ENCODE measurements around the gene SNCA.

SNCA gene

DNA sequence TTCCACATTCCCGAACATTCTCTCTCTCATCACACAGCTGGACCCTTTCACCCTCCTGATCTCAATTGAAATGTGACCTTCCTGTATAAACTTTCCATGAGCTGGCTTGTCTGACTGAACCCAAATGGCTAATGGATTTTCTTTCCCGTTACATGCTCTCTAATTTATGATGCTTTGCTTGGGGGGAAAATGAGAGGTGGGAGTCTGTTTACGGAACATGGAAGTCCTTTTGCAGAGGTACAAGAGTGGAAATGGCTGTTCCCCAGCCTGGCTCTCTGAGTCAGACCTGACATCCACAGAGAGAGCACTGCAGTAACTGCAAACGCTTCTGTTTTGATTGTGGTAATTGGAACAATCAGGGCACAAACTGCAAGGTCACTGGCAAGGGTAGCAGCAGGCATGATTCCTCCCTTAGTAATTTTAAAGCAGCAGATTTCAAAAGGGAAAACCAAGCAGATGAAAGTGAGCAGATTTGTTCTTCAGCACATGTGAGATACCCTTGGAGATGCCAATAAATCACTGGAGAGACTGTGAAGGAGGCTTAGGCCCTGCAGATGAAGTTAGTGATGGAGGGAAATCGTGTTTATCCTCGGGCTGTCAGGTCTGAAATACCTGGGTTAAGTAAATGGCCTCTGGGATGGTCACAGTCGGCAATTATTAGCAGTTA is 83.9 kb downstream of the SNCA start:
- no peak for DNase-seq

DNA sequence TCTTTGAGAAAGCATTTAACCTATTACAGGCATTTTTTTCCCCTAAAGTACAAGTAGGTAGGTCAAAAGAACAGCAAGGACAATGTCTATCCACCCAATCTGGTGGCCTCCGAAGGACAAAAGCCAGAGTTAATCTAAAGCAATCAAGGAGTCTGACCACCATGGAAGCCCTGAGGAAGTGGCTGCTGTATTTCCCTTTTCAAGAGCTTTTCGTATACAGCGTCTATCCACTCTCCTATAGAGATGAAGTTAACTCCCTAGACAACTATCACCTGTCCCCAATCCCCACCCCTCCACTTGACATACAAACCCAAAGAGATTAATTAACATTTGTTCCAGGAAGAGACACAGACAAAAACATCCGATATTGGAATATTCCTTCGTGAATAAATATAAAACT is 85.5 kb downstream of the SNCA start:
- DNase-seq, result no peak

DNA sequence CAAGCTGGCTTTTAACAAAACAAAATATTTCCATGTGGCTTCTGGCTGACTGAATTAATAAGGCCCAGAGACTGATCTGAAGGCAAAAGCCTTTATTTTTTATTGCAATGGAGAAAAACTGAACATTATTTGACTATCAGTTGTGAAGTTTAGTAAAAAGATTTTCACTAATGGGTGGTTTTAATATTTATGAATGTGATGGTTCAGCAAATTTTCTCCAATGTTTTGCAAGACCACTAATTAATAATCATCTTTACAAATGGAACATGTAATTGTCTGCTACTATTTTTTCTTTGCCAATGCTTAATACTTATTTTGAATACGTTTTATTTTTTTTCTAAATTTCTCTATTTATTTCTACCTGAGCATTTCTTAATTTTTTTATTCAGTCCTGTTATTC is 90.6 kb downstream of the SNCA start:
- DNase-seq, result no peak

DNA sequence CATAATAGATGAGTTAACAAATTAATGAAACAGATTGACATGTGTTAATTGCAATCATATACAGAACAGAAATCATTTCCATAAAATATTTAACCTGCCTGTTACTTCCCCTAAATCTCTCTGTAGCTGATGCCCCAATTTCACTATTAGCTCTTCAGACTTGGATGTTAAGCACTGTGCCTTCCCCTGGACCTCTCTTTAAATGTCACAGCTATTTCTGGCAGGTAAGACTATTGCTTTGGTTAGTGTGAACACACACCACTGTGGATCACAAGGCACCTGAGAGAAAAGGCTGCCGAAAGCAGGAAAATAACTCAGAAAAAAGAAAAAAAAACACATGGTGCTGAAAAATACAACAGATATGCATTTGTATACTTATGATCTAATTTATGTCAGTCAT is 91.3 kb downstream of the SNCA start:
- no peak for DNase-seq

DNA sequence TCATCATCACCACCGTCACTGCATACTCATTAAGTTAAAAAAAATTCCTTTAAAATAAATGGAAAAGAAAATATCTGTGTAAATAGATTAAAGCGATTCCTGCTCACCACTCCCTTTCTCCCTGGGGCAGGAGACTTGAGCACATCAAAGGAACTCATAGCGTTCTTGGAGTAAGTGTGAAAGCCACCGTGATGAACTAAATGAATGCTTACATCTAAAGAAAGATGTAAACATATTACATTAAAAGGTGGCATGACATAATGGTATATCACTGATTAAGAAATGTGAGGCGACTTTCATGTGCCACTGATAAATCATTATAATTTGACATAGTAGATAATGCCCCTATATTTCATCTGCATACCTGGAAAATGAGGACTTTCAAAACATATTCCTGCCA is 92.0 kb downstream of the SNCA start:
- DNase-seq, result no peak

DNA sequence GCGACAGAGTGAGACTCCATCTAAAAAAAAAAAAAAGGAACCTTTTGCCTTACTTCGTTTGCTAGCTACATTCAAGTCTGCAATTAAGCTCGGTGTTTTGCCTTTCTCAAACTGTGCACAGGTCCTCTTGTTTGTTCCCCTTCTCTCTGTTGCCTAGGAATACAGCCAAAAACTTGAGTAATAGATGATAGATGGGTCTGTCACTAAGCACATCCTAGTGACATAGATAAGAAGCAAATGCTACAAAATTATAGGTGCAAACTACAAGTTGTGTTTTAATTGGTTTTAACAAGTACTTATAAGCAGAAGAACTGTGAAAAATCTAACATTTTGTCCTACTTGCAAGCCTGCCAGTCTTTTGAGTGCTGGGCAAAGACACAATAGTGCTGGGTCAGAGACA is 95.2 kb downstream of the SNCA start:
- no peak for DNase-seq

DNA sequence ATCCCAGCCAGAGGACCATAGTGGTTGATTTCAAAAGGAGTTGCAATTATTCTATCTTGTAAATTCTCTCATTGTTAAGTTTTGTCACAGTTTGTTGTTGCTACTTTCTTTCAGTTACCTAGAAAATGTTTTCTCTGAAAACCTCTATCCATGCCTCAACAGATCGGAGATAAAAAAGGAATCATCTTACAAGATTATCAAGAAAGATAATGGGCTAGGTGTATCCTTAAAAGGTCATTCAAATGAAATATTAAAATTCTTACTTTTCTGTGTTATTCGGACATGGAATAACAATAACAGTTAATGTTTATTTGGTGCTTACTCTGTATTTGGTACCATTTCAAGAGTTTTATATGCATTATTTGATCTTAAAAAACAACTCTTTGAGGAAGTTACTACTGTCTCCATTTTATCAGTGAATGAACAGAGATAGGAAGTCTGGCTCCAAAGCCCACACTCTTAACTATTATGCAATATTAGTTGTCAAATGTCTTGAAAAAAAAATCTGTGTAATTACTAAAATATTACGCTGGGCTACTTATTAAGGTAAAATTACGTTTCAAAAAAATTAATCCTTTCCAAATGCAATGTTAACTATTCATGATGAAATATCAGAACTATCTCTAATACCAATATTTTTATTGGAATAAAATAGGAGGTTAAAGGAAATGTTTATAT is 97.5 kb downstream of the SNCA start:
- DNase-seq, result no peak

DNA sequence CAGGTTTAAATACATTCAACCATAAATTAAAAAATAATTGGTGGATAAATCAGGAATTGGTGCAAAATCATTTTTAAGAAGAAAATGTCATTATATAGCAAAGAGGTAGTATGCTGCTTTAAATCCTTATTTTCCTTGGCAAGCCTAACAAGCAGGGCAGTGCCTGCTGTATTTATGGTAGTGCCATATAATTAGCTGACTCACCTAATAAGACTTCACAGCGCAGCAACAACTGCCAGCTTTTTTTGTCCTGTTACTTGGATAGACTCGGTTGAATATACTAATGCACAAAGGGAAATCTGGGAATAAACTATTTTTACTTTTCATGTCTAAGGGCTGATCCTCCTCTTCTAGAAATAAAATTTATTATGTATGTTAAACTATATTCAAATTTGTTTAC is 99.1 kb downstream of the SNCA start:
- no peak for DNase-seq

DNA sequence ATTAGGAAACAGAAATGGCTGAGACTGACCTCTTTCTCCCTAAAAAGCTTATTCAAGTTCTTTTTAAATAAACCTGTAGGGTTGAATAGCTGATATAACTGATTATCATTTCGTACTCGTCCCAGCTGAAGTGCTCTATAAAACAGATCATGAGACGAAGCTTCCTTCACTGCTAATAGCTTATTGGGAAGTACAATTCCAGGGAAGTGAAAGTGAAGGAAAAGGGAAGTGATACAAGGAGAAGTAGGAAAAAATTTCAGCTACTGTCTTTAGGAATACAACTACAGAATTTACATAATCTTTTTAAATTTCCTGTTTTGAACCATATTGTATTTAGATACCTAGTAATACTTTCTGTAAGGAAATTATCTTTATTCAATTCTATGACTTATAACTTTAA is 103.0 kb downstream of the SNCA start:
- DNase-seq, result no peak

DNA sequence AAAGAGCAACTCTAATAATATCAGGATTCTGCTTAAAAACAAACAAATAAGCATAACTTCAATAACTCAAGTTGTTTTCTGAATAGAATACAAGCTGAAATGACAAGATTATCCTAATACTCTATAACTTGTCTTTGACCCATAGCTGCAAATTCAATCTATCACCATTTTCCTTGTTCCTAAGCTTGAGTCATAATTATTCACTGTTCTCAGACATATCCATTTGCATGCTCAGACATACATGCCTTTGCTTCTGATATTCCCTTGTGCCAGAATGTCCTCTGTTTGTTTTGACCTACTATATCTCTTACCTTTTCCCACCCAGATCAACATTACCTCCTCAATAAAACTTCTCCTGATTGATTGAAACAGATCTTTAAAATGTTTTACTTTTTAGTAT is 109.7 kb downstream of the SNCA start:
- no peak for DNase-seq

DNA sequence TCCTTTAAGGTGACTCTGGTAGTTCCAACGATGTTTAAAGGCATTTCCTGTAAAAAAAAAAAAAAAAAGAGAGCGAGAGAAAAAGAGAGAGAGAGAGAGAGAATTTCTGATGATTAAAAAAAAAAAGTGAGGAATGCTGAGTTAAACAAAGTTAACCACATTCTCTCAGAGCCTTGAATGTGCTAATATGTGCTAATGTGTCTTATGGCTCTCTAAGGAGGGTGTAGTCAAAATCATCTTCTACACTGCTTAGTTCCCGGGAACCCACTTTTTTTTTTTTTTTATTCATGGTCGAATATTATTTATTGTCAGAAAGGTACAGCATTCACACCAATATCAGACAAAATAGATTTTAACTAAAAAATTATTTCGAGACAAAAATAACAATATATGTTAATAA is 111.7 kb downstream of the SNCA start:
- no peak for DNase-seq

DNA sequence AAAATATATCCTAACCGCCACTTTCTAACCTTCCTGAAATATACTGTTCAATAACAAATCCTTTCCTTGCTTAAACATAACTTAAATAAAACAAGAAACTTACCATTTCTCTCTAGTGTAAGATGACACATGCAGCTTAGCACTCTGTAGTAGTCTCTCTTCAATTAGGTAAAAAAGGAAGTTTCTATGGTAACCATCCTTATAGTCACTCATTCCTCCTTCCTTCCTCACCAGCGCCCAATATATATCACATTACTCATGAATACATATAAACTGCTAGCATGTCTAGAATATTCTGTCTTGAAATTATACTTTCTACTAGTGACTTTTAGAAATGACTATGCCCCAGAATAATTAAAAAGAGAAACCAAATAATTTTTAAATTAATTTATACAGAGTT is 112.2 kb downstream of the SNCA start:
- DNase-seq, result no peak

DNA sequence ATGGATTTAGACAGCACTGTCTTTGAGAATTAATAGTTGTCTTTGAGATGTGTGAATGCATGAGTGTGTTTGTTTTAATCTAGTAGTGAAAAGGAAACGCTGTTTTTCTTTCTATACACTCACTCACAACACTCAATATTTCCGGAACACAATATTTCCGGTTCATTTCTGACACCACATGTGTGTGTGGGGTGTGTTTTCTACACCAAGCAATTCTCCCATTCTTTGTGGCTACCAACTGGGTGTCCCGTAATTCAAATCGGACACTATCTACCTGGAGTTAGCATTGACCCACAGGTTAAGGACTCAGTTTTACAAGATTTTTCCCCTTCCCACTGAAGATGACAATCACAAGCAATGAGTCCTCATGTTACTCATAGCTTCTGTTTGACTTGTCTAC is 113.9 kb downstream of the SNCA start:
- DNase-seq, result no peak

DNA sequence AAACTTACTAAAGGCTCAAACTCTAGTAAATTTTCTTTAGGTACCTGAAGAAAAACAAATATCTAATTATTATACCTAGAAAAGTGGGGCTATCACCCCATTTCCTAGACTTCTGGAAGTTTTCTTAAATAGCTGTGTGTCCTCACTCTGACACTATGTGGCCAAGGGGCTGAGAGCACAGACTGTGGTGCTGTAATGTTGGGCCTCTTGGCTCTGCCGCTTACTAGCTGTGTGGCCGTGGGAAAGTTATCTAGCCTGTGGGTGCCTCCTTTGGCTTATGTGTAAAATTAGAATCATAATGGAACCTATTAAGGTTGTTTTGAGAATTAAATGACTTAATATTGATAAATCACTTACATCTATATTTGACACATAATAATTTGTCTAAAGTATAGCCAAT is 114.4 kb downstream of the SNCA start:
- DNase-seq, result no peak

DNA sequence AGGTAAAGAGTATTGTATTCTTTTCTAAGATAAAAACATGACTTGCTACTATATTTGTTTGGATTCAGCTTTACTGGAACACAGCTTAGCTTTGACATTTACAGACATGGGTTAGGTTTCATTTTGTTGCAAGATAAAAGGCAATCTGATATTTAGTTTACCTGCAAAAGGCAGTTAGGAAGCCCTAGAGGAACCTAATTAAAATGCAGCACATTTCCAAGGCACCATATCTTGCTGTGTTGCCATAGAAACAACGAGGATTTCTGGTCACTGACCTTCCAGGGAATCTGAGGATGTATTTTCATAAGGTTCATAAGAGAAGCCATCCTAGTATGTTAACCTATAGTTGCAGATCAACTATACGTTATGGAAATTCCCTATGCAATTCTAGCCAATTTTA is 116.0 kb downstream of the SNCA start:
- no peak for DNase-seq

DNA sequence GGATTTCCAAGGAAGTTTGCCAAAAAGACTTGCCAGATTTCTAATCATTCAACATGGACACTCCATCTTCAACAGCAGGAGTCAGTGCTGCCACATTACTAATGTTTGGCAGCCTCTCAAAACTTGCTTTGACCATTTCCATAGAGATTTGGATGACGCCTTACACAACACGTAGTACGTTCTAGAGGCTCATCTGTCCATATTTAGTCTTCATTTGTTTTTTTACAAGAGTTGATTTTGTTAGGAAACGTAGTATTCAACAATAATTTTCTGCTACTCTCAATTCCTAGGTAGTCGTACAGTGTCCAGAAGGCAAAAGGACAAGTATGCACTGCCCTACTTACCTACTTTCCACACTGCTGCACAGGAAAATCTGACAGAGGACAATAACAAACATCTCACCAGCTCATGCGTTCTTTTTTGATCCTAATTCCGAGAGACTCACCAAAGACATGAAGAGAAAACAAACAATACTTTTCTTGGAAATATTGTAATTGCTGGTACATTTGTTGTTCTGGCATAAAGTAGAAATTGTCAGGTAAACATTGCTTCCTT is 117.3 kb downstream of the SNCA start:
- no peak for DNase-seq

DNA sequence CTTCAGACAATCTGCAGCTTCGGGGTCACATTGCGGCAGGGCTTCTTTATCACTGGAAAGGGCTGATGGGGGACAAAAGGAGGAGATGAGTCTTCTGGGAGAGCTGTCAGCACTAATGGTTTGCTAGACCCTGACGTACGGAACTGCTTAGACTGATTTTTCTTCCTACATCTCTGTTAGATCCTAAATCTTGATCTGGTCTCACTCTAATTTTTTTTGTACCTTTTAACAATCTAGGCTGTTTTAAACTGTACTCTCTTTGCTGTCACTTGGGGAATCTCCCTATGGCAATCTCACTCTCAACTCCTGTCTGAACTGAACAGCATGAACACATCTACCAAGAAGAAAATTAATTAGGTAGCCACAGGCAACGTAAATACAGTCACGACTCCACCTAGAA is 120.1 kb downstream of the SNCA start:
- DNase-seq, result no peak

DNA sequence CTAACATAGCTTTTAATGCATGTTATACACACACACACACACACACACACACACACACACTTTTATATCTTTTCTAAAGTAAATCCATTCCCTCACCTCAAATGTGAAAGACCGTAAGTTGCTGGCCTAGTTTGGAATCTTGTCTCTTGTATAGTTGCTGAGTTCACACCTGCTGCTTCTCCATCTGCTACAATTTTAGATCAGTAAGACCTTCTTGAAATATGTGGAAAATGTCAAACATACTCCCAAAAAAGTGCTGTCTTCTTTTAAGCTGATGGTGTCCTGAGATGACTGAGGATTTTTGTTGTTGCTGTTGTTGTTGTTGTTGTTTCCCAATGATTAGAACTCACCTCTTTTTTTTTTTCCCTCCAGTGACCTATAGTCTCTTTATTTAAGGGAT is 121.3 kb downstream of the SNCA start:
- no peak for DNase-seq

DNA sequence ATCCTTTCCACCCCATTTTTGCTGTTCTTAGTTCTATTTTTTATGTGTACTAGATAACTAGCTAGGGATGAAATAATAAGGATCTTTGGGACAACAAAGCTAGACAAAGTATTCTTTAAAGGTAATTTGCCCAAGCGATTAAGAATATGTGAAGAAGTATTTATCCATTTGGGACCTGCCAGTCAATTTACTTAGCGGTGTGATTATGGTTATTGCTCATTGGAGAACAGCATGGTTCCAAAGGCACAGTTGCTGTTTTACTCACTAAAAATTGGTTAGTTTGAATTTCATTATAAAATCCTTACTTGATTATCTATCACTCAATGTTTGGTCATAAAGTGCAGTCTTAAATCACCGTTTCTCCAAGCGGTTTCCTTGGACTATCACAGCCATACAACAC is 124.1 kb downstream of the SNCA start:
- no peak for DNase-seq

DNA sequence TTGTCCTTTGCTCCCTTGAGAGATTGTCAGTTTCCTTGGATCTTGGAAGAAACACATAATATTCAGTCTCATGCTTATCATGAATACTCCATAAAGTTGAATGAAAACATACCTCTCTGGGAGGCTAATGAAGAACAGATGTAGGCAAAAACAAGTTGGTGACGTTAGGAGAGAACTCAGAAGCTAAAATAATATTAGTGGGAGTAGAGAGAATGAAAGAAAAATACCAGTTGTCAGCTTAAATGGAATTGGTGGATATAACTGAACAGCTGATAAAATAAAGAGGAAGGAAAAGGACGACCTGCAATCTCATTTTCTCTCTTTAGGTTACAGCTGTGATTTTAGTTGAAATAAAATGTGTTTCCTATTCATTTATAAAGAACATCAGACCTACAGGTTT is 124.8 kb downstream of the SNCA start:
- DNase-seq, result no peak

DNA sequence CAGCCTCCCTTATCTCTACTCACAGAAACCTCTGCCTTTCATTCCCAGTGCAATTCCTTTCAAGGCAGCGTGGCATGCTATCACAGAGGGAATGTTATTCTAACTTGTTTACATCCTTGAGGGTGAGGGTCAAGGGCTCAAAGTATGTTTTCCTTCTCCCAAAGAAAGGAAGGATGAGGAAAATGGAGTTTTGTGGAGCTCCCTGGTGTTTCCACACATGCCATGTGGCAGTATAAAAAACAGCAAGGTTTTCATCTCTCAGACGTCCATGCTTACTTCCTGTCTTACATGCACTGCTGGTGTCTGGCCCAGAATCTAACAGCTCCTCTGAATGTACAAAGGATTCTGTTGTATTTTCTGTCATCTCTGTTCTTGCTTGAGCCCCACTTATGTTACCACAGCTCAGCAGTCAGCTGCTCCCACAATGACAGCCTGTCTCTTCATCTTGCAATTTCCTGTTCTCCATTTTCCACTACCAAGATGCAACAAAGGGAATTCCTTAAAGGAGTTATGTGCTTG is 128.0 kb downstream of the SNCA start:
- no peak for DNase-seq

DNA sequence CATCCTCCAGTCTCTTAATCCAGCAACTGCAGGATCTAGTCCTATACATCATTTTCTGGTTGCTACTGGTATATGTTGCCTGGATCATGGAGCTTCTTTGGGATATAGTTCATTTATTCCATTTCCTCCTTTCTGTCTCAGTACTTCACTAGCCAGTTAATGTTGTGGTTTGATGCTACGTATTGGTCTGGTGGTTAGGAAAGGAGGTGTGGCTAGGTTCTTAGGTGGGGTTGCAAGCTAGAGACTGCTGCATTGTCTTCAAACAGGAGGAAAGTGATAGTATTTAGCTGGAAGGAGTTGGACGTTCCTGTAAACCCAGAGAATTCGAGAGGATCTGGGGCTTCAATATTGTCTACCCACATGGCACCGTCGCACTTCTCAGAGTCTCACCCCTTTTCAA is 129.5 kb downstream of the SNCA start:
- no peak for DNase-seq

DNA sequence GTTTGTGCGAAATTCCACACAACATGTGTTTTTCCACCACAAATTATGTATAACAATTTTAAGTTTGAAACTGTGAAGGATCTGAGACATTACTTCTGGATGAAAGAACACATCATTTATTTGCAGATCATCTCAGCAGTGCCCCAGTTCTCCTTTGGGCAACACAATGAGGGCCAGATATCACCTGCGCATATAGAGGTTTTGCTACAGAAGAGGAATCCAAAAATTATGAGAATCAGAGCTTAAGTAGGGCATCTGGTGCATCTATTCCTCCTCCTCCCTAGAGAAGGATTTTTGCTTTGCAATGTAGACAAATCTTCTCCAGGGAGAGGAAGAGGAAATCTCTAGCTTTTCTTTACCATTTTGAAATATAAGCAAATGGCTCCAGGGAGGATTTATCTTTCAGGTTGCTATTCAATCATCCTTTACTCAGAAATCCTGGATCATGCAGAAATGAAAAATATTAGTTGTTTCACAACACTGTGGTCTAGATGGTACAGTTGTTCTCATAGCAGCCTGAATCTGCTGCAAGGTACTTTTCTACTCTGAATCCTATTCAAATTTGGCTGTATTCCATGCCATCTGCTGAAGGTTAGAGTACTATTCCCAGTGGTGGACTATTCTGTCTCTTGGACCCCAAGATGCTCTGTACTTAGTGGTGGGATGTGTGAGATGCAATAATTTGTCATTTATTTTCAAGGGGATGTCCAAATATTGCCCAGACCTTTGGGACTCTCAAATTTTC is 132.1 kb downstream of the SNCA start:
- DNase-seq, result no peak

Data from 8988T (cell line).